Spleen (tissue), 11 donors: Measurements from ENCODE around the gene LRRC8D. TPM values are rescaled to one million over a fixed set of nuclear protein-coding genes. Genes with fewer than 3 reads are reported as not detected.
"Not testable (repeated sequence)": the region's sequence is repeated elsewhere in the genome, so short reads cannot be mapped to it uniquely, and the experiment has no call there.

Source experiments
- DNase-seq: peaks from one replicate; pipeline ENCODE4 v3.0.0-alpha.2; 2020
- H3K27ac ChIP-seq, 8 donors: fragments of 200-600 bp; sonication (generic) in 7 of 8; 1 replicate in 4 of 8; 2 replicates in 4 of 8; pipeline versions ENCODE4 v1.5.0 to v1.8.0; 2016 to 2021; ENCODE audit warnings: inconsistent platforms in 4 of 8, mild to moderate bottlenecking in 4 of 8, moderate library complexity in 1 of 8
- H3K27me3 ChIP-seq, 7 donors: fragments of 200-600 bp; sonication (generic) in 6 of 7; replicated peaks in 1 of 7; 1 replicate in 4 of 7; 2 replicates in 3 of 7; pipeline versions ENCODE4 v1.5.0 to v1.8.0; 2016 to 2021; ENCODE audit warnings: inconsistent platforms in 3 of 7, mild to moderate bottlenecking in 1 of 7
- H3K36me3 ChIP-seq, 6 donors: fragments of 200-600 bp; sonication (generic) in 5 of 6; 1 replicate in 4 of 6; 2 replicates in 2 of 6; pipeline versions ENCODE4 v1.5.0 to v1.8.0; 2016 to 2021; ENCODE audit warnings: inconsistent platforms in 2 of 6
- H3K4me1 ChIP-seq, 6 donors: fragments of 200-600 bp; sonication (generic) in 5 of 6; 1 replicate in 3 of 6; 2 replicates in 3 of 6; pipeline versions ENCODE4 v1.5.0 to v1.8.0; 2016 to 2021; ENCODE audit warnings: inconsistent platforms in 3 of 6
- H3K4me3 ChIP-seq, 8 donors: fragments of 200-600 bp; sonication (generic) in 7 of 8; 1 replicate in 4 of 8; 2 replicates in 4 of 8; pipeline versions ENCODE4 v1.5.0 to v1.8.0; 2016 to 2021; ENCODE audit warnings: inconsistent platforms in 4 of 8, mild to moderate bottlenecking in 4 of 8, moderate library complexity in 2 of 8
- H3K9me3 ChIP-seq, 8 donors: fragments of 200-600 bp; sonication (generic) in 7 of 8; 1 replicate in 4 of 8; 2 replicates in 4 of 8; pipeline versions ENCODE4 v1.5.0 to v1.8.0; 2016 to 2021; ENCODE audit warnings: inconsistent platforms in 4 of 8
- POLR2A ChIP-seq, 3 donors: fragments of 450-650 bp; IDR thresholded peaks; one replicate each; pipeline ENCODE4 v1.5.1; 2017; ENCODE audit warnings: antibody characterized with exemption in 3 of 3, mild to moderate bottlenecking in 1 of 3
- POLR2AphosphoS5 ChIP-seq, 3 donors: sonication (generic); formaldehyde crosslinking; IDR thresholded peaks; one replicate each; pipeline ENCODE4 v1.5.1; 2017; ENCODE audit warnings: antibody characterized with exemption in 3 of 3
- WGBS, 5 donors: extraction: QIAGEN DNeasy Blood & Tissue Kit in 3 of 5; methylation state at CpG; one replicate each; pipeline versions ENCODE4 v1.1.5 to v1.1.7; 2013 to 2018; 5-methylcytosine and 5-hydroxymethylcytosine counted together
- intact Hi-C: fragments of 100-400 bp; cut with DNase I; formaldehyde crosslinking; loops from one replicate; pipeline ENCODE4 v1.15.0; 2023; ENCODE audit warnings: low total_unique reads
- polyA plus RNA-seq, 3 donors: library from polyadenylated mRNA; stranded (reverse); fragments of 200-250 nt; gene quantifications; one replicate each; pipeline ENCODE4 v1.2.1, GENCODE V29; 2013
- total RNA-seq, 7 donors: library from RNA; depleted of rRNA in 3 of 7; stranded (reverse); fragments of >200 nt in 3 of 7; fragmentation: NEBNext Ultra II Directional in 4 of 7; extraction: Animal tissue kit (Norgen Biotek cat#: 25700) in 4 of 7; gene quantifications; one replicate each; pipeline versions ENCODE4 v1.1.0 to v1.2.1, GENCODE V29; 2016 to 2021
- TF ChIP-seq, protein P1 (sequence below), 11 experiments: fragments of 200-600 bp in 7 of 11; fragments of 450-650 bp in 4 of 11; sonication (generic) in 4 of 11; IDR thresholded peaks in 8 of 11; conservative IDR thresholded peaks in 3 of 11; 1 replicate in 7 of 11; 2 replicates in 4 of 11; pipeline versions ENCODE4 v1.4.0 to v1.8.0; 2016 to 2021; ENCODE audit warnings: antibody characterized with exemption in 11 of 11, inconsistent platforms in 4 of 11, mild to moderate bottlenecking in 1 of 11
- donor health status: healthy with polysubstance abuse.
- donor health status: DM: no; HTN: no; CAD: no; lungs with moderate emphysema.
- donor health status: DM: no; HTN: no; CAD: no.
- donor health status: Bipolar disorder and iron deficiency.
- donor health status: healthy.
- donor health status: DM: no; HTN: no; CAD: no.
- donor health status: DM: yes; HTN: yes; CAD: no.

Gene LRRC8D
- total and polyA plus RNA-seq, 10 donors = 12.8 to 42.0 (median 34.5) TPM

DNA sequence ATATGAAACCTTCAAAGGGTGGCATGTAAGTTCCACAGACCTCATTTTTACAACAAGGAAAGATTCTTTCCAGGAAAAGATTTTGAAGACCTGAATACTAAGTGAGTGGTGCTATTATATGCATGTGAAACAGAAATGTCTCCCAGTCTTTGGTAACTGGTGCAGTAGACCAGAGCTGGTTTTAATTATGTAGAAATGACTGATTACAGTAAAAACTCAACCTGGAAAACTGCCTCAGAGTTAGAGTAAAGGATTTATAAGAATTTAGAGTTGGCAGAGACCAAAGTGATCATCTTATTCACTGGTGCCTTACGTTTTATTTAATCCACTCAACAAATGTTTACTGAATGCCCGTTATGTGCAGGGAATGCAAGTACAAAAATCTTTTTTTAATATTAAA, 30.2 kb upstream of the LRRC8D start:
- no peak for DNase-seq
- intact Hi-C loops = no loop called here
- no peaks in the 10 kb centered on the region for H3K27me3 ChIP-seq
- no peaks in the 10 kb centered on the region for H3K9me3 ChIP-seq
- no peaks in the 10 kb centered on the region for H3K36me3 ChIP-seq
- no peaks in the 10 kb centered on the region for H3K4me1 ChIP-seq
- TF ChIP-seq, protein P1, sequence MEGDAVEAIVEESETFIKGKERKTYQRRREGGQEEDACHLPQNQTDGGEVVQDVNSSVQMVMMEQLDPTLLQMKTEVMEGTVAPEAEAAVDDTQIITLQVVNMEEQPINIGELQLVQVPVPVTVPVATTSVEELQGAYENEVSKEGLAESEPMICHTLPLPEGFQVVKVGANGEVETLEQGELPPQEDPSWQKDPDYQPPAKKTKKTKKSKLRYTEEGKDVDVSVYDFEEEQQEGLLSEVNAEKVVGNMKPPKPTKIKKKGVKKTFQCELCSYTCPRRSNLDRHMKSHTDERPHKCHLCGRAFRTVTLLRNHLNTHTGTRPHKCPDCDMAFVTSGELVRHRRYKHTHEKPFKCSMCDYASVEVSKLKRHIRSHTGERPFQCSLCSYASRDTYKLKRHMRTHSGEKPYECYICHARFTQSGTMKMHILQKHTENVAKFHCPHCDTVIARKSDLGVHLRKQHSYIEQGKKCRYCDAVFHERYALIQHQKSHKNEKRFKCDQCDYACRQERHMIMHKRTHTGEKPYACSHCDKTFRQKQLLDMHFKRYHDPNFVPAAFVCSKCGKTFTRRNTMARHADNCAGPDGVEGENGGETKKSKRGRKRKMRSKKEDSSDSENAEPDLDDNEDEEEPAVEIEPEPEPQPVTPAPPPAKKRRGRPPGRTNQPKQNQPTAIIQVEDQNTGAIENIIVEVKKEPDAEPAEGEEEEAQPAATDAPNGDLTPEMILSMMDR (IDR thresholded peaks at IDR 0.05 in 8 of 11, conservative IDR thresholded peaks at IDR 0.05 in 3 of 11) = no peak
- no peak for TF ChIP-seq POLR2AphosphoS5 (IDR thresholded peaks at IDR 0.05)
- no peak for TF ChIP-seq POLR2A (IDR thresholded peaks at IDR 0.05)
- H3K27ac ChIP-seq = no peak overlapping the region
- WGBS, 5 donors = 82 to 97% (median 94%) methylated on average over 2 of the region's 2 CpGs
- no peak overlapping the region for H3K4me3 ChIP-seq

DNA sequence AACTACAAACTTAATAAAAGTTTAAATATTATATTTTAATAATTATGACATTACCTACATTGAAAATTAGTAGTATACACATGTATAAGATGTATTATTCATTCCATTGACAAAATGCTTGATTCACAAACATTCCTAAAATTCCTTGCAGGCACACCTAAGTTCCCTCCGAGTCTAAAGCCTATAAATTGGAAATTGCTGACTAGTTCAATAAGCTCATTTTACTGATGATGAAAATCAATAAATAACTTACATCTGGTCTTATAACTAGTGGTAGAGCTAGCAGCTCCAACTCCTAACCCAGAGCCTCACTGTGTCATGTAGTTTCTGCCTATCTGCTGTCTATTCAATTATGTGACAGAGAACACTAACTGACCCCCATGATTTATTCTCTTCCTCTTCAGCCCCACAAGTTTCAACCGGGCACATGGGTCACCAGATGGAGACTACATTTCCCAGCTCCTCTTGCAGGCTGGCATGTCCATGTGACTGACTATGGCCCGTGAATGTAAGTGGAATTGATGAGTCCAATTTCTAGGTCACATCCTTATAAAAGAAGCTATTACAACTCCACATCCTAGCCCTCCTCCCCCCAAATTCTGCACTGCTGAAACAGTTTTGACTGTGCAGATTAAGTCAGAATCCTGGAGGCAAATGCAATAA, 29.6 kb upstream of the LRRC8D start:
- TF ChIP-seq POLR2AphosphoS5 (IDR thresholded peaks at IDR 0.05) = no peak
- TF ChIP-seq POLR2A (IDR thresholded peaks at IDR 0.05) = no peak
- TF ChIP-seq, protein P1 (IDR thresholded peaks at IDR 0.05 in 8 of 11, conservative IDR thresholded peaks at IDR 0.05 in 3 of 11) = no peak
- H3K9me3 ChIP-seq = no peaks in the 10 kb centered on the region
- no peaks in the 10 kb centered on the region for H3K36me3 ChIP-seq
- no peaks in the 10 kb centered on the region for H3K4me1 ChIP-seq
- H3K27ac ChIP-seq = no peak overlapping the region
- intact Hi-C loops = no loop called here
- H3K4me3 ChIP-seq = no peak overlapping the region
- 65 to 77% (median 70%) methylated on average over 3 of the region's 3 CpGs for WGBS, 5 donors
- no peak for DNase-seq
- H3K27me3 ChIP-seq = no peaks in the 10 kb centered on the region

DNA sequence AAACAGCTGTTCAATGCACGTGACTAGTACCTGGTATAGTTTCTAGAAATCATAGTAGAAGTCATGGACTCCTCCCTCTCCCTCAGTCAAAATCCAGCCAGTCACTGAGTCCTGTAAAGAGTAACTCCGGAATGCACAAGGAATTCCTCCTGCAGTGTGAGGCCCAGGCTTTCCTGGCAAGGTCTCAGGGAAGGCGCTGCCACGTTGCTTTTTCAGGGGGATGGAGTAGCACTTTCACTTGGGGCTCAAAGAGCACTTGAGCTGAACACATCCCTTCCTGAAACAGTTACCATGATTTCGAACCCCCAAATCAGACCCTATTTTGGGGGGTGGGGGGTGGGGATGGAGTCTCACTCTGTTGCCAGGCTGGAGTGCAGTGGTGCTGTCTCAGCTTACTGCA, 26.4 kb upstream of the LRRC8D start:
- H3K36me3 ChIP-seq = no peaks in the 10 kb centered on the region
- no peaks in the 10 kb centered on the region for H3K9me3 ChIP-seq
- DNase-seq = no peak
- no peaks in the 10 kb centered on the region for H3K27me3 ChIP-seq
- 58 to 83% (median 71%) methylated on average over 4 to 5 of the region's 5 CpGs for WGBS, 5 donors
- intact Hi-C loops = no loop called here
- no peak overlapping the region for H3K4me3 ChIP-seq
- H3K4me1 ChIP-seq = peaks cover 0 to 2% (median 0%) of the 10 kb centered on the region in 6 donors
- TF ChIP-seq, protein P1 (IDR thresholded peaks at IDR 0.05 in 8 of 11, conservative IDR thresholded peaks at IDR 0.05 in 3 of 11) = no peak
- TF ChIP-seq POLR2AphosphoS5 (IDR thresholded peaks at IDR 0.05) = no peak
- no peak for TF ChIP-seq POLR2A (IDR thresholded peaks at IDR 0.05)
- H3K27ac ChIP-seq = no peak overlapping the region

DNA sequence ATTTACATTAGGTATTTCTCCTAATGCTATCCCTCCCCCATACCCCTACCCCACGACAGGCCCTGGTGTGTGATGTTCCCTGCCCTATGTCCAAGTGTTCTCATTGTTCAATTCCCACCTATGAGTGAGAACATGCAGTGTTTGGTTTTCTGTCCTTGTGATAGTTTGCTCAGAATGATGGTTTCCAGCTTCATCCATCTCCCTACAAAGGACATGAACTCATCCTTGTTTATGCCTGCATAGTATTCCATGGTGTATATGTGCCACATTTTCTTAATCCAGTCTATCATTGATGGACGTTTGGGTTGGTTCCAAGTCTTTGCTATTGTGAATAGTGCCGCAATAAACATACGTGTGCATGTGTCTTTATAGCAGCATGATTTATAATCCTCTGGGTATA, 25.3 kb upstream of the LRRC8D start:
- H3K27ac ChIP-seq, DNase-seq, H3K27me3 ChIP-seq, H3K9me3 ChIP-seq, H3K4me3 ChIP-seq, H3K36me3 ChIP-seq, H3K4me1 ChIP-seq, intact Hi-C loops: not testable (repeated sequence)
- 80 to 98% (median 91%) methylated on average over 2 to 4 of the region's 4 CpGs for WGBS, 5 donors

DNA sequence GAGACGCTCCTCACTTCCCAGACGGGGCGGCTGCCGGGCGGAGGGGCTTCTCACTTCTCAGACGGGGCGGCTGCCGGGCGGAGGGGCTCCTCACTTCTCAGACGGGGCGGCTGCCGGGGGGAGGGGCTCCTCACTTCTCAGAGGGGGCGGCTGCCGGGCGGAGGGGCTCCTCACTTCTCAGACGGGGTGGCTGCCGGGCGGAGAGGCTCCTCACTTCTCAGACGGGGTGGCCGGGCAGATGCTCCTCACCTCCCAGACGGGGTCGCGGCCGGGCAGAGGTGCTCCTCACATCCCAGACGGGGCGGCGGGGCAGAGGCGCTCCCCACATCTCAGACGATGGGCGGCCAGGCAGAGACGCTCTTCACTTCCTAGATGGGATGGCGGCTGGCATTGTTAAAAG, 23.0 kb upstream of the LRRC8D start:
- H3K27ac ChIP-seq, H3K36me3 ChIP-seq, H3K4me1 ChIP-seq, H3K27me3 ChIP-seq, DNase-seq, H3K9me3 ChIP-seq, H3K4me3 ChIP-seq, intact Hi-C loops: not testable (repeated sequence)
- 94 to 99% (median 97%) methylated on average over 13 to 32 of the region's 32 CpGs for WGBS, 5 donors
